ENCODE results near the gene ELOVL6.

- TF ChIP-seq CTCF (IDR thresholded peaks at IDR 0.05; ENCODE audit: poor library complexity, severe bottlenecking): no peak
- no peak for TF ChIP-seq EZH2 (IDR thresholded peaks at IDR 0.05; ENCODE audit: borderline replicate concordance, insufficient read depth, low read length, poor library complexity, severe bottlenecking)
- no peak for TF ChIP-seq SMC3 (conservative IDR thresholded peaks at IDR 0.05; ENCODE audit: poor library complexity)
- TF ChIP-seq TAF1 (IDR thresholded peaks at IDR 0.05; ENCODE audit: low read depth): no peak
- TF ChIP-seq POLR2AphosphoS5 (IDR thresholded peaks at IDR 0.05): no peak
- no peak for TF ChIP-seq REST (IDR thresholded peaks at IDR 0.05; ENCODE audit: borderline replicate concordance)
- no peak for TF ChIP-seq EP300 (conservative IDR thresholded peaks at IDR 0.05; ENCODE audit: poor library complexity, severe bottlenecking)
These were observed 196.1 kb downstream of the ELOVL6 start for GRCh38 chr4:110002326-110002725.
